ENCODE measurements around the gene PHC2. TPM values are rescaled to one million over a fixed set of nuclear protein-coding genes. Genes with fewer than 3 reads are reported as not detected.
A peak's percentile ranks its signal among the peaks of the same experiment; 100 is the strongest.

PHC2 gene
- total and polyA plus RNA-seq, 9 of the 15 experiments (the other 6 are each of a cell fraction or from before 2014, with no cell fraction given): 3.1 to 67.6 (median 34.6) TPM

DNA sequence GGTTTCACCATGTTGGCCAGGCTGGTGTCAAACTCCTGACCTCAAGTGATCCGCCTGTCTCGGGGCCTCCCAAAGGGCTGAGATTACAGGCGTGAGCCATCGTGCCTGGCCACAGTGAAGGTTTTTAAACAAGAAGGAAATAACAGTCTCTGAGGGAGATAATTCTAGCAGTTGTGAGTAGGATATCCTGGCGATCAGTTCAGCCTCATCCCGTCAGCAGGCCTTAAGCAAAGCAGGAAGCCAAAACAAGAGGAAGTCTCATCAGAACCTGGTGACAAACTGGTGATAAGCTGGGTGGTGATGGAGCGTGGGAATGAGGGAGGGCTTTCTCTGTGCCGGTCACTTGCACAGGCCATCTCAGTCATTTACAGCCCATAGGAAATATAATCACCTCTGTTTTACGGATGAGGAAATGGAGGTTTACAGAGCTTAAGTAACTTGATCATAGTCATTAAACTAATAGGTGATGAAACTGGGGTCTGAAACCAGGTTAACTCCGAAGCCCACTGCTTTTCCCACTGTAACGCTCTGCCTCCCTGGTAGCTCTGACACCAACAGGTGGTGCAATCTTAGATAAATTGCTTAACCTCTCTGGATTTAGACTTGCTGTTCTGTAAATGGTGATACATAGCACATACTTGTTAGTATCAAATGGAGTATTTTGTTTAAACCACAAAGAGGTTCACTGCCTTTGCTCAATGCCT, 69.2 kb downstream of the PHC2 start (continued):
- TF ChIP-seq, protein P1, sequence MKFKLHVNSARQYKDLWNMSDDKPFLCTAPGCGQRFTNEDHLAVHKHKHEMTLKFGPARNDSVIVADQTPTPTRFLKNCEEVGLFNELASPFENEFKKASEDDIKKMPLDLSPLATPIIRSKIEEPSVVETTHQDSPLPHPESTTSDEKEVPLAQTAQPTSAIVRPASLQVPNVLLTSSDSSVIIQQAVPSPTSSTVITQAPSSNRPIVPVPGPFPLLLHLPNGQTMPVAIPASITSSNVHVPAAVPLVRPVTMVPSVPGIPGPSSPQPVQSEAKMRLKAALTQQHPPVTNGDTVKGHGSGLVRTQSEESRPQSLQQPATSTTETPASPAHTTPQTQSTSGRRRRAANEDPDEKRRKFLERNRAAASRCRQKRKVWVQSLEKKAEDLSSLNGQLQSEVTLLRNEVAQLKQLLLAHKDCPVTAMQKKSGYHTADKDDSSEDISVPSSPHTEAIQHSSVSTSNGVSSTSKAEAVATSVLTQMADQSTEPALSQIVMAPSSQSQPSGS (CRISPR knock-in tag; IDR thresholded peaks at IDR 0.05): no peak
- no peak for TF ChIP-seq NR2C1 (IDR thresholded peaks at IDR 0.05)
- no peak for TF ChIP-seq NR2C1 (tag; IDR thresholded peaks at IDR 0.05)
- no peak for TF ChIP-seq ZKSCAN3 (CRISPR knock-in tag; IDR thresholded peaks at IDR 0.05)
- no peak for TF ChIP-seq ZNF347 (CRISPR knock-in tag; IDR thresholded peaks at IDR 0.05; ENCODE audit: low read depth)
- no peak for TF ChIP-seq TFAM (CRISPR knock-in tag; conservative IDR thresholded peaks at IDR 0.05)
- TF ChIP-seq, protein P2, sequence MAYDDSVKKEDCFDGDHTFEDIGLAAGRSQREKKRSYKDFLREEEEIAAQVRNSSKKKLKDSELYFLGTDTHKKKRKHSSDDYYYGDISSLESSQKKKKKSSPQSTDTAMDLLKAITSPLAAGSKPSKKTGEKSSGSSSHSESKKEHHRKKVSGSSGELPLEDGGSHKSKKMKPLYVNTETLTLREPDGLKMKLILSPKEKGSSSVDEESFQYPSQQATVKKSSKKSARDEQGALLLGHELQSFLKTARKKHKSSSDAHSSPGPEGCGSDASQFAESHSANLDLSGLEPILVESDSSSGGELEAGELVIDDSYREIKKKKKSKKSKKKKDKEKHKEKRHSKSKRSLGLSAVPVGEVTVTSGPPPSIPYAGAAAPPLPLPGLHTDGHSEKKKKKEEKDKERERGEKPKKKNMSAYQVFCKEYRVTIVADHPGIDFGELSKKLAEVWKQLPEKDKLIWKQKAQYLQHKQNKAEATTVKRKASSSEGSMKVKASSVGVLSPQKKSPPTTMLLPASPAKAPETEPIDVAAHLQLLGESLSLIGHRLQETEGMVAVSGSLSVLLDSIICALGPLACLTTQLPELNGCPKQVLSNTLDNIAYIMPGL (CRISPR knock-in tag; IDR thresholded peaks at IDR 0.05): no peak
- TF ChIP-seq TAF9B (IDR thresholded peaks at IDR 0.05; ENCODE audit: partially characterized antibody): no peak
- TF ChIP-seq ZNF778 (CRISPR knock-in tag; IDR thresholded peaks at IDR 0.05): no peak
- peak; percentile 48; the same call in 1 of the 2 replicates for TF ChIP-seq SMARCA5 (IDR thresholded peaks at IDR 0.05)
- peak; percentile 91 for TF ChIP-seq ETV1 (tag; conservative IDR thresholded peaks at IDR 0.05; ENCODE audit: low read depth)
- TF ChIP-seq KLF16 (IDR thresholded peaks at IDR 0.05): 0 out of 2 replicates have a peak, but pooled peaks have one; percentile 21
- TF ChIP-seq PHF8 (IDR thresholded peaks at IDR 0.05; ENCODE audit: borderline replicate concordance, low read length): no peak
- TF ChIP-seq GABPB1 (CRISPR knock-in tag; IDR thresholded peaks at IDR 0.05): no peak
- no peak for TF ChIP-seq ZNF184 (CRISPR knock-in tag; IDR thresholded peaks at IDR 0.05)
- TF ChIP-seq ZFX (CRISPR knock-in tag; IDR thresholded peaks at IDR 0.05): peak; percentile 20; the same call in 1 of the 2 replicates
- TF ChIP-seq TEAD2 (tag; IDR thresholded peaks at IDR 0.05): no peak
- no peak for TF ChIP-seq NR3C1 (CRISPR knock-in tag; IDR thresholded peaks at IDR 0.05)
- TF ChIP-seq SMARCC2 (IDR thresholded peaks at IDR 0.05; ENCODE audit: low read depth): no peak
- no peak for TF ChIP-seq RB1 (IDR thresholded peaks at IDR 0.05; ENCODE audit: low read depth)
- TF ChIP-seq, protein P3, sequence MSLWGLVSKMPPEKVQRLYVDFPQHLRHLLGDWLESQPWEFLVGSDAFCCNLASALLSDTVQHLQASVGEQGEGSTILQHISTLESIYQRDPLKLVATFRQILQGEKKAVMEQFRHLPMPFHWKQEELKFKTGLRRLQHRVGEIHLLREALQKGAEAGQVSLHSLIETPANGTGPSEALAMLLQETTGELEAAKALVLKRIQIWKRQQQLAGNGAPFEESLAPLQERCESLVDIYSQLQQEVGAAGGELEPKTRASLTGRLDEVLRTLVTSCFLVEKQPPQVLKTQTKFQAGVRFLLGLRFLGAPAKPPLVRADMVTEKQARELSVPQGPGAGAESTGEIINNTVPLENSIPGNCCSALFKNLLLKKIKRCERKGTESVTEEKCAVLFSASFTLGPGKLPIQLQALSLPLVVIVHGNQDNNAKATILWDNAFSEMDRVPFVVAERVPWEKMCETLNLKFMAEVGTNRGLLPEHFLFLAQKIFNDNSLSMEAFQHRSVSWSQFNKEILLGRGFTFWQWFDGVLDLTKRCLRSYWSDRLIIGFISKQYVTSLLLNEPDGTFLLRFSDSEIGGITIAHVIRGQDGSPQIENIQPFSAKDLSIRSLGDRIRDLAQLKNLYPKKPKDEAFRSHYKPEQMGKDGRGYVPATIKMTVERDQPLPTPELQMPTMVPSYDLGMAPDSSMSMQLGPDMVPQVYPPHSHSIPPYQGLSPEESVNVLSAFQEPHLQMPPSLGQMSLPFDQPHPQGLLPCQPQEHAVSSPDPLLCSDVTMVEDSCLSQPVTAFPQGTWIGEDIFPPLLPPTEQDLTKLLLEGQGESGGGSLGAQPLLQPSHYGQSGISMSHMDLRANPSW (CRISPR knock-in tag; IDR thresholded peaks at IDR 0.05): no peak
- TF ChIP-seq ARID1B (IDR thresholded peaks at IDR 0.05): peak; percentile 78
- no peak for TF ChIP-seq EGR1 (conservative IDR thresholded peaks at IDR 0.05)
- peak; percentile 82 for TF ChIP-seq HDAC2 (IDR thresholded peaks at IDR 0.05)

All from K562 (cell line).